Vagina (tissue), 2 donors: Measurements from ENCODE around the gene GPR4. TPM values are rescaled to one million over a fixed set of nuclear protein-coding genes. Genes with fewer than 3 reads are reported as not detected.

Experiments
- DNase-seq, 2 donors: peaks; one replicate each; pipeline ENCODE4 v3.0.0-alpha.2; 2017; ENCODE audit errors: extremely low spot score in 2 of 2
- H3K27ac ChIP-seq: fragments of 200-600 bp; sonication (generic); one replicate; pipeline ENCODE4 v1.5.1; 2019
- H3K27me3 ChIP-seq: fragments of 200-600 bp; sonication (generic); one replicate; pipeline ENCODE4 v1.5.1; 2019
- H3K36me3 ChIP-seq, 2 donors: fragments of 200-600 bp; sonication (generic); one replicate each; pipeline ENCODE4 v1.5.1; 2017 to 2019
- H3K4me1 ChIP-seq: fragments of 200-600 bp; sonication (generic); one replicate; pipeline ENCODE4 v1.5.1; 2019
- H3K4me3 ChIP-seq, 2 donors: fragments of 200-600 bp; sonication (generic); 1 replicate in 1 of 2; 2 replicates in 1 of 2; pipeline ENCODE4 v1.5.1; 2016 to 2019
- H3K9me3 ChIP-seq: fragments of 200-600 bp; sonication (generic); one replicate; pipeline ENCODE4 v1.5.1; 2019
- CTCF ChIP-seq, 3 experiments: fragments of 450-650 bp in 2 of 3; fragments of 200-600 bp in 1 of 3; sonication (generic) in 1 of 3; IDR thresholded peaks; one replicate each; pipeline ENCODE4 v1.5.1; 2017 to 2019; ENCODE audit warnings: antibody characterized with exemption in 3 of 3, mild to moderate bottlenecking in 2 of 3, moderate library complexity in 2 of 3
- POLR2A ChIP-seq, 2 donors: fragments of 450-650 bp; IDR thresholded peaks; one replicate each; pipeline ENCODE4 v1.6.1; 2017; ENCODE audit warnings: antibody characterized with exemption in 2 of 2, mild to moderate bottlenecking in 2 of 2, moderate library complexity in 2 of 2
- POLR2AphosphoS5 ChIP-seq, 2 donors: sonication (generic); formaldehyde crosslinking; IDR thresholded peaks; one replicate each; pipeline ENCODE4 v1.9.0; 2017; ENCODE audit warnings: antibody characterized with exemption in 2 of 2, mild to moderate bottlenecking in 2 of 2, low read depth in 1 of 2; ENCODE audit not compliant: insufficient read depth in 1 of 2
- intact Hi-C: fragments of 100-400 bp; cut with DNase I; formaldehyde crosslinking; loops from one replicate; pipeline ENCODE4 v1.15.1; 2023
- total RNA-seq: library from RNA; depleted of rRNA; stranded (reverse); fragments of >200 nt; gene quantifications from one replicate; pipeline ENCODE4 v1.2.3, GENCODE V29; 2016

The GPR4 gene
- total RNA-seq: 3.4 TPM

- Histone ChIP-seq H3K4me1 (peaks cover 9% of the 10 kb centered on the region), H3K4me3 (peak within 1 kb of the TSS; percentile 32 to 36), H3K27me3 (peaks cover 11% of the 10 kb centered on the region), H3K27ac (no peak within 1 kb of the TSS), H3K9me3 (no peaks in the 10 kb centered on the region), H3K36me3 (no peaks in the 10 kb centered on the region)
- intact Hi-C loops: no loop called here
- no peak for DNase-seq
- TF ChIP-seq CTCF (IDR thresholded peaks at IDR 0.05): no peak
- TF ChIP-seq POLR2A (IDR thresholded peaks at IDR 0.05): no peak
- no peak for TF ChIP-seq POLR2AphosphoS5 (IDR thresholded peaks at IDR 0.05; ENCODE audit: insufficient read depth in 1 of 2, low read depth in 1 of 2)
These were observed at the start of gene GPR4 for GRCh38 chr19:45601524-45602374. Gene GPR4, minus strand, starts transcription at chr19:45602212. Its CDS starts 10,346 bp downstream, at chr19:45591866.

GRCh38 chr19:45650722-45651121, 48.7 kb upstream of the GPR4 start:
- H3K4me3 ChIP-seq: no peak overlapping the region
- TF ChIP-seq POLR2AphosphoS5 (IDR thresholded peaks at IDR 0.05; ENCODE audit: insufficient read depth in 1 of 2, low read depth in 1 of 2): no peak
- TF ChIP-seq POLR2A (IDR thresholded peaks at IDR 0.05): no peak
- TF ChIP-seq CTCF (IDR thresholded peaks at IDR 0.05): no peak
- no peak for DNase-seq
- H3K9me3 ChIP-seq: no peaks in the 10 kb centered on the region
- H3K4me1 ChIP-seq: peaks cover 8% of the 10 kb centered on the region
- no peaks in the 10 kb centered on the region for H3K36me3 ChIP-seq
- no peak overlapping the region for H3K27ac ChIP-seq
- no peaks in the 10 kb centered on the region for H3K27me3 ChIP-seq
- intact Hi-C loops: no loop called here

- intact Hi-C loops: no loop called here
- H3K4me1 ChIP-seq: peaks cover 40% of the 10 kb centered on the region
- no peak for DNase-seq
- peak overlapping the region; percentile 27 to 38 for H3K4me3 ChIP-seq
- H3K36me3 ChIP-seq: no peaks in the 10 kb centered on the region
- no peak for TF ChIP-seq CTCF (IDR thresholded peaks at IDR 0.05)
- no peak for TF ChIP-seq POLR2AphosphoS5 (IDR thresholded peaks at IDR 0.05; ENCODE audit: insufficient read depth in 1 of 2, low read depth in 1 of 2)
- TF ChIP-seq POLR2A (IDR thresholded peaks at IDR 0.05): no peak
- no peaks in the 10 kb centered on the region for H3K9me3 ChIP-seq
- H3K27me3 ChIP-seq: no peaks in the 10 kb centered on the region
- H3K27ac ChIP-seq: no peak overlapping the region
These were observed 44.3 kb upstream of the GPR4 start for GRCh38 chr19:45646345-45646698.

GRCh38 chr19:45645631-45646344, 43.8 kb upstream of the GPR4 start:
- H3K4me1 ChIP-seq: peaks cover 45% of the 10 kb centered on the region
- TF ChIP-seq POLR2AphosphoS5 (IDR thresholded peaks at IDR 0.05; ENCODE audit: insufficient read depth in 1 of 2, low read depth in 1 of 2) (no peak), POLR2A (IDR thresholded peaks at IDR 0.05) (no peak), CTCF (IDR thresholded peaks at IDR 0.05) (no peak)
- no peak for DNase-seq
- intact Hi-C loops: no loop called here
- peak overlapping the region; percentile 27 to 38 for H3K4me3 ChIP-seq
- H3K36me3 ChIP-seq: no peaks in the 10 kb centered on the region
- no peaks in the 10 kb centered on the region for H3K9me3 ChIP-seq
- no peak overlapping the region for H3K27ac ChIP-seq
- H3K27me3 ChIP-seq: no peaks in the 10 kb centered on the region
